ENCODE data around the gene HYLS1. TPM values are rescaled to one million over a fixed set of nuclear protein-coding genes. Genes with fewer than 3 reads are reported as not detected.
"Not testable (repeated sequence)": the region's sequence is repeated elsewhere in the genome, so short reads cannot be mapped to it uniquely, and the experiment has no call there.

Gene HYLS1
- total RNA-seq, 2 donors from 2014 or later, result 0.33 to 1.3 TPM

- H3K36me3 ChIP-seq (replicated peaks in 1 of 2; ENCODE audit: insufficient read depth in 1 of 2, low read depth in 2 of 2), result no peaks in the 10 kb centered on the region
- H3K27me3 ChIP-seq, result no peaks in the 10 kb centered on the region
- ATAC-seq, result peak; percentile 96
- peak; percentile 91 to 94 (median 93) for DNase-seq
- peak within 1 kb of the TSS; percentile 55 to 61 for H3K4me3 ChIP-seq
- H3K27ac ChIP-seq, result peak within 1 kb of the TSS in 3 of 4 donors; percentile 39 to 83 (median 76)
- peaks cover 28% of the 10 kb centered on the region for H3K4me1 ChIP-seq
- TF ChIP-seq POLR2A (IDR thresholded peaks at IDR 0.05) (peak in 2 of 3 donors; percentile 62 to 71), CTCF (IDR thresholded peaks at IDR 0.05) (no peak)
- intact Hi-C loops (cut with DNase I), result no loop called here
- no peaks in the 10 kb centered on the region for H3K9me3 ChIP-seq
- 2 to 3% methylated on average over 31 of the region's 31 CpGs for WGBS, 2 donors
Observed at GRCh38 chr11:125902927-125903710, 15.7 kb downstream of the HYLS1 start, which contains the start of gene PUS3. Gene PUS3 (minus strand): TSS chr11:125903206. CDS start chr11:125896284, 6,922 bp downstream.

GRCh38 chr11:125903711-125904659 is 16.5 kb downstream of the HYLS1 start, which contains the start of gene DDX25:
Gene DDX25 (plus strand): TSS chr11:125904508. CDS start chr11:125904518, 10 bp downstream.
- intact Hi-C loops (cut with DNase I), result no loop called here
- Histone ChIP-seq H3K4me1 (peaks cover 28% of the 10 kb centered on the region), H3K4me3 (peak within 1 kb of the TSS in 1 of 2 donors; percentile 61), H3K27ac (peak within 1 kb of the TSS in 1 of 4 donors; percentile 83), H3K36me3 (replicated peaks in 1 of 2; ENCODE audit: insufficient read depth in 1 of 2, low read depth in 2 of 2) (no peaks in the 10 kb centered on the region), H3K27me3 (no peaks in the 10 kb centered on the region), H3K9me3 (no peaks in the 10 kb centered on the region)
- TF ChIP-seq CTCF (IDR thresholded peaks at IDR 0.05) (no peak), POLR2A (IDR thresholded peaks at IDR 0.05) (no peak)
- 2% methylated on average over 35 to 59 of the region's 81 CpGs for WGBS, 2 donors
- ATAC-seq (peak; percentile 13), DNase-seq (peak in 1 of 4 donors; percentile 25)

GRCh38 chr11:125904678-125905077 is 17.2 kb downstream of the HYLS1 start:
- DNase-seq (no peak), ATAC-seq (no peak)
- H3K4me3 ChIP-seq, result no peak overlapping the region
- no peaks in the 10 kb centered on the region for H3K9me3 ChIP-seq
- peaks cover 28% of the 10 kb centered on the region for H3K4me1 ChIP-seq
- no peaks in the 10 kb centered on the region for H3K27me3 ChIP-seq
- H3K36me3 ChIP-seq (replicated peaks in 1 of 2; ENCODE audit: insufficient read depth in 1 of 2, low read depth in 2 of 2), result no peaks in the 10 kb centered on the region
- 49 to 50% methylated on average over 11 of the region's 11 CpGs for WGBS, 2 donors
- TF ChIP-seq POLR2A (IDR thresholded peaks at IDR 0.05) (no peak), CTCF (IDR thresholded peaks at IDR 0.05) (no peak)
- intact Hi-C loops (cut with DNase I), result no loop called here
- H3K27ac ChIP-seq, result no peak overlapping the region

GRCh38 chr11:125910226-125910849 is 22.9 kb downstream of the HYLS1 start:
- no peak for DNase-seq
- H3K27ac ChIP-seq, result no peak overlapping the region
- ATAC-seq, result no peak
- no peak overlapping the region for H3K4me3 ChIP-seq
- H3K4me1 ChIP-seq, result no peaks in the 10 kb centered on the region
- intact Hi-C loops (cut with DNase I), result no loop called here
- no peaks in the 10 kb centered on the region for H3K27me3 ChIP-seq
- H3K36me3 ChIP-seq (replicated peaks in 1 of 2; ENCODE audit: insufficient read depth in 1 of 2, low read depth in 2 of 2), result no peaks in the 10 kb centered on the region
- 58 to 64% methylated on average over 8 of the region's 8 CpGs for WGBS, 2 donors
- TF ChIP-seq CTCF (IDR thresholded peaks at IDR 0.05) (no peak), POLR2A (IDR thresholded peaks at IDR 0.05) (no peak)
- H3K9me3 ChIP-seq, result no peaks in the 10 kb centered on the region

- H3K27ac ChIP-seq; H3K4me3 ChIP-seq; ATAC-seq; H3K36me3 ChIP-seq (replicated peaks in 1 of 2; ENCODE audit: insufficient read depth in 1 of 2, low read depth in 2 of 2); intact Hi-C loops (cut with DNase I); H3K27me3 ChIP-seq; H3K4me1 ChIP-seq; H3K9me3 ChIP-seq; DNase-seq: not testable (repeated sequence)
- WGBS, 2 donors, result 61 to 79% methylated on average over 3 of the region's 3 CpGs
Observed at GRCh38 chr11:125914601-125915000, 27.1 kb downstream of the HYLS1 start.

Data from body of pancreas (tissue), 4 donors.